Thyroid gland (tissue), 4 donors: ENCODE measurements around the gene FBXL17. TPM values are rescaled to one million over a fixed set of nuclear protein-coding genes. Genes with fewer than 3 reads are reported as not detected.

Experiments
- DNase-seq, 2 donors: peaks; one replicate each; pipeline ENCODE4 v3.0.0-alpha.2; 2019
- H3K27ac ChIP-seq, 3 donors: fragments of 200-600 bp; sonication (generic); 1 replicate in 2 of 3; 2 replicates in 1 of 3; pipeline ENCODE4 v1.5.1; 2016 to 2019; ENCODE audit warnings: mild to moderate bottlenecking in 1 of 3, moderate library complexity in 1 of 3
- H3K27me3 ChIP-seq: fragments of 200-600 bp; sonication (generic); one replicate; pipeline ENCODE4 v1.5.1; 2019
- H3K36me3 ChIP-seq, 2 donors: fragments of 200-600 bp; sonication (generic); one replicate each; pipeline ENCODE4 v1.5.1; 2016 to 2019
- H3K4me1 ChIP-seq, 2 donors: fragments of 200-600 bp; sonication (generic); one replicate each; pipeline ENCODE4 v1.5.1; 2017 to 2019
- H3K4me3 ChIP-seq, 3 donors: fragments of 200-600 bp; sonication (generic); replicated peaks in 1 of 3; 1 replicate in 2 of 3; 2 replicates in 1 of 3; pipeline ENCODE4 v1.5.1; 2016; ENCODE audit warnings: mild to moderate bottlenecking in 1 of 3
- H3K9me3 ChIP-seq: fragments of 200-600 bp; sonication (generic); one replicate; pipeline ENCODE4 v1.5.1; 2017
- CTCF ChIP-seq, 6 experiments: fragments of 200-600 bp in 3 of 6; fragments of 450-650 bp in 3 of 6; sonication (generic) in 3 of 6; IDR thresholded peaks; one replicate each; pipeline ENCODE4 v1.5.1; 2016 to 2019; ENCODE audit warnings: antibody characterized with exemption in 6 of 6, mild to moderate bottlenecking in 2 of 6, inconsistent platforms in 1 of 6, moderate library complexity in 1 of 6
- POLR2A ChIP-seq, 2 donors: fragments of 450-650 bp; IDR thresholded peaks; one replicate each; pipeline ENCODE4 v1.6.1; 2017; ENCODE audit warnings: antibody characterized with exemption in 2 of 2, mild to moderate bottlenecking in 2 of 2, moderate library complexity in 1 of 2
- WGBS, 2 donors: methylation state at CpG; one replicate each; pipeline ENCODE4 v1.1.5; 2017; 5-methylcytosine and 5-hydroxymethylcytosine counted together
- intact Hi-C: fragments of 100-400 bp; cut with DNase I; formaldehyde crosslinking; loops from one replicate; pipeline ENCODE4 v1.15.1; 2023
- total RNA-seq, 4 donors: library from RNA; depleted of rRNA; stranded (reverse); fragments of >200 nt; gene quantifications; one replicate each; pipeline ENCODE4 v1.2.3, GENCODE V29; 2016

Gene FBXL17
- total RNA-seq, 4 donors from 2014 or later: 37.6 to 77.7 (median 55.6) TPM

- intact Hi-C loops: no loop called here
- WGBS, 2 donors: 72 to 80% methylated on average over 6 of the region's 6 CpGs
- no peak overlapping the region for H3K4me3 ChIP-seq
- no peak overlapping the region for H3K27ac ChIP-seq
- no peaks in the 10 kb centered on the region for H3K27me3 ChIP-seq
- no peak for DNase-seq
- TF ChIP-seq POLR2A (IDR thresholded peaks at IDR 0.05) (no peak), CTCF (IDR thresholded peaks at IDR 0.05) (no peak)
- H3K9me3 ChIP-seq: no peaks in the 10 kb centered on the region
- H3K36me3 ChIP-seq: no peaks in the 10 kb centered on the region
- H3K4me1 ChIP-seq: no peaks in the 10 kb centered on the region
Measured at GRCh38 chr5:107919969-107920368, 461.9 kb downstream of the FBXL17 start.

- no peaks in the 10 kb centered on the region for H3K27me3 ChIP-seq
- no peaks in the 10 kb centered on the region for H3K4me1 ChIP-seq
- no peak for TF ChIP-seq POLR2A (IDR thresholded peaks at IDR 0.05)
- no peak for TF ChIP-seq CTCF (IDR thresholded peaks at IDR 0.05)
- H3K36me3 ChIP-seq: no peaks in the 10 kb centered on the region
- no peak for DNase-seq
- intact Hi-C loops: no loop called here
- no peaks in the 10 kb centered on the region for H3K9me3 ChIP-seq
- 95 to 99% methylated on average over 4 of the region's 4 CpGs for WGBS, 2 donors
- H3K27ac ChIP-seq: no peak overlapping the region
- no peak overlapping the region for H3K4me3 ChIP-seq
Measured at GRCh38 chr5:107919361-107919760, 462.5 kb downstream of the FBXL17 start.

DNA sequence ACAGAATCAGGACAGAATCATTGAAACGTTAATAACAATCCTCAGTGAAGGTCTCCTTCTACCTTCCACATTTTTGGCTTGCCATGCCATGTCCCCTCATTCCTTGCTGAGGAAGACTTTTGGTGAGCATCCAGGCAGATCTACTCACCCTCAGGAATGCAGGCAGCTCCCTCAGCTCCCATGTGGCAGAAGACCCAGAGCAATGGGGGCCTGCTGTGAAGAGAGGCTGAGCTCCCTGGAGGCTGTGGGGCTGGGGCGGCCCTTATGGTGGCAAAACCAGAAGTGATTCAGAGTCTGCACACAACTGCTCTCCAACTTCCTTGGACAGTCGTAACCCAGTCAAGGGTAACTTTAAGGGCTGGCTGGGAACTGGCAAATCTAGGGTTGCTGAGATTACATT lies 463.9 kb downstream of the FBXL17 start:
- Histone ChIP-seq H3K4me1 (no peaks in the 10 kb centered on the region), H3K4me3 (no peak overlapping the region), H3K27ac (no peak overlapping the region), H3K9me3 (no peaks in the 10 kb centered on the region), H3K36me3 (no peaks in the 10 kb centered on the region), H3K27me3 (no peaks in the 10 kb centered on the region)
- WGBS, 2 donors: 83 to 87% methylated on average over 3 of the region's 3 CpGs
- intact Hi-C loops: no loop called here
- DNase-seq: no peak
- TF ChIP-seq POLR2A (IDR thresholded peaks at IDR 0.05) (no peak), CTCF (IDR thresholded peaks at IDR 0.05) (no peak)

- 92 to 93% methylated on average over 6 of the region's 6 CpGs for WGBS, 2 donors
- no peaks in the 10 kb centered on the region for H3K27me3 ChIP-seq
- no peak overlapping the region for H3K4me3 ChIP-seq
- H3K27ac ChIP-seq: no peak overlapping the region
- intact Hi-C loops: no loop called here
- H3K9me3 ChIP-seq: no peaks in the 10 kb centered on the region
- TF ChIP-seq CTCF (IDR thresholded peaks at IDR 0.05): no peak
- no peak for TF ChIP-seq POLR2A (IDR thresholded peaks at IDR 0.05)
- no peaks in the 10 kb centered on the region for H3K4me1 ChIP-seq
- H3K36me3 ChIP-seq: no peaks in the 10 kb centered on the region
- DNase-seq: no peak
Measured at GRCh38 chr5:107916731-107917725, 464.9 kb downstream of the FBXL17 start.

GRCh38 chr5:107915176-107915812 lies 466.6 kb downstream of the FBXL17 start:
- WGBS, 2 donors: 88 to 90% methylated on average over 5 of the region's 5 CpGs
- no peaks in the 10 kb centered on the region for H3K9me3 ChIP-seq
- H3K27ac ChIP-seq: no peak overlapping the region
- intact Hi-C loops: no loop called here
- no peaks in the 10 kb centered on the region for H3K4me1 ChIP-seq
- no peaks in the 10 kb centered on the region for H3K27me3 ChIP-seq
- TF ChIP-seq POLR2A (IDR thresholded peaks at IDR 0.05): no peak
- no peak for TF ChIP-seq CTCF (IDR thresholded peaks at IDR 0.05)
- no peak for DNase-seq
- H3K36me3 ChIP-seq: no peaks in the 10 kb centered on the region
- H3K4me3 ChIP-seq: no peak overlapping the region
